HCT116 (cell line): ENCODE results near the gene SLC25A25.
"Not testable (repeated sequence)": the region's sequence is repeated elsewhere in the genome, so short reads cannot be mapped to it uniquely, and the experiment has no call there.

Source experiments
- CTCF ChIP-seq, 3 experiments: fragments of 200-600 bp in 1 of 3; sonication (generic) in 1 of 3; IDR thresholded peaks in 2 of 3; conservative IDR thresholded peaks in 1 of 3; 2 replicates each; pipeline ENCODE4 v1.5.1; 2012 to 2017; ENCODE audit warnings: low read depth in 2 of 3, low read length in 2 of 3, antibody characterized with exemption in 1 of 3, borderline replicate concordance in 1 of 3, control low read depth in 1 of 3, mild to moderate bottlenecking in 1 of 3, mixed read lengths in 1 of 3, mixed run types in 1 of 3, moderate library complexity in 1 of 3; ENCODE audit not compliant: insufficient read depth in 1 of 3
- EZH2 ChIP-seq: fragments of 200-600 bp; sonication (generic); IDR thresholded peaks from 2 replicates; pipeline ENCODE4 v1.6.1; 2017; ENCODE audit warnings: antibody characterized with exemption, mixed run types
- POLR2A ChIP-seq: IDR thresholded peaks from 2 replicates; pipeline ENCODE4 v1.7.0; 2011; ENCODE audit warnings: borderline replicate concordance; ENCODE audit not compliant: insufficient read depth, insufficient read length; ENCODE audit errors: extremely low read depth
- RAD21 ChIP-seq: IDR thresholded peaks from 2 replicates; pipeline ENCODE4 v1.6.1; 2012; ENCODE audit warnings: low read depth, mild to moderate bottlenecking

- TF ChIP-seq CTCF (IDR thresholded peaks at IDR 0.05 in 2 of 3, conservative IDR thresholded peaks at IDR 0.05 in 1 of 3; ENCODE audit: borderline replicate concordance in 1 of 3, insufficient read depth in 1 of 3, low read depth in 2 of 3, low read length in 2 of 3); RAD21; EZH2; POLR2A: not testable (repeated sequence)
Measured at GRCh38 chr9:128036522-128036921, 31.5 kb upstream of the SLC25A25 start.
